CD8-positive, alpha-beta memory T cell (primary cell): ENCODE data around the gene PPP1R1A. TPM values are rescaled to one million over a fixed set of nuclear protein-coding genes. Genes with fewer than 3 reads are reported as not detected.
A peak's percentile ranks its signal among the peaks of the same experiment; 100 is the strongest.

Experiments used
- CTCF ChIA-PET: fragments of 350-600 bp; sonication (Branson Sonifier 250); formaldehyde crosslinking; loops from one replicate; lab custom pipeline; 2021; ENCODE audit warnings: antibody characterized with exemption; lab: Charles Lee
- POLR2A ChIA-PET: fragments of 350-600 bp; sonication (Branson Sonifier 250); formaldehyde crosslinking; loops from one replicate; lab custom pipeline; 2021; ENCODE audit warnings: antibody characterized with exemption; lab: Charles Lee
- DNase-seq, 5 donors: peaks; one replicate each; pipeline versions ENCODE4 v3.0.0 to v3.0.0-alpha.2; 2020 to 2022; ENCODE audit warnings: mixed read lengths in 1 of 5
- H3K27ac ChIP-seq: one replicate; pipeline ENCODE4 v1.7.0; 2013; ENCODE audit warnings: low read depth, mild to moderate bottlenecking, low read length, moderate library complexity
- H3K27me3 ChIP-seq: 2 replicates; pipeline ENCODE4 v1.7.0; 2013; ENCODE audit warnings: low read length, mild to moderate bottlenecking; ENCODE audit not compliant: insufficient read depth, poor library complexity, severe bottlenecking
- H3K36me3 ChIP-seq: 2 replicates; pipeline ENCODE4 v1.7.0; 2013; ENCODE audit warnings: mild to moderate bottlenecking, low read length, moderate library complexity; ENCODE audit not compliant: insufficient read depth
- H3K4me1 ChIP-seq: 2 replicates; pipeline ENCODE4 v1.7.0; 2013; ENCODE audit warnings: mild to moderate bottlenecking, low read length, moderate library complexity; ENCODE audit not compliant: insufficient read depth
- H3K4me3 ChIP-seq: 2 replicates; pipeline ENCODE4 v1.7.0; 2013; ENCODE audit warnings: mild to moderate bottlenecking, low read length
- H3K9me3 ChIP-seq: 2 replicates; pipeline ENCODE4 v1.7.0; 2013; ENCODE audit warnings: mild to moderate bottlenecking, low read length
- H3K27ac Mint-ChIP-seq, 8 donors: one replicate each; pipeline ENCODE4 v1.8.0; 2020 to 2021; ENCODE audit warnings: mixed read lengths in 8 of 8, mild to moderate bottlenecking in 6 of 8, inconsistent platforms in 3 of 8, moderate library complexity in 3 of 8
- H3K27me3 Mint-ChIP-seq, 2 donors: one replicate each; pipeline ENCODE4 v1.8.0; 2020 to 2021; ENCODE audit warnings: mixed read lengths in 2 of 2, mild to moderate bottlenecking in 1 of 2, moderate library complexity in 1 of 2
- H3K36me3 Mint-ChIP-seq, 3 donors: one replicate each; pipeline ENCODE4 v1.8.0; 2020 to 2021; ENCODE audit warnings: mixed read lengths in 3 of 3, inconsistent platforms in 1 of 3, mild to moderate bottlenecking in 1 of 3
- H3K4me1 Mint-ChIP-seq, 3 donors: one replicate each; pipeline ENCODE4 v1.8.0; 2020 to 2021; ENCODE audit warnings: mixed read lengths in 3 of 3, inconsistent platforms in 1 of 3, mild to moderate bottlenecking in 1 of 3
- H3K4me3 Mint-ChIP-seq, 7 donors: one replicate each; pipeline ENCODE4 v1.8.0; 2020 to 2021; ENCODE audit warnings: mixed read lengths in 7 of 7, mild to moderate bottlenecking in 6 of 7, moderate library complexity in 4 of 7, inconsistent platforms in 2 of 7
- H3K9me3 Mint-ChIP-seq, 5 donors: one replicate each; pipeline ENCODE4 v1.8.0; 2020 to 2022; ENCODE audit warnings: mixed read lengths in 5 of 5, mild to moderate bottlenecking in 3 of 5, moderate library complexity in 2 of 5, inconsistent platforms in 1 of 5
- polyA plus RNA-seq: library from polyadenylated mRNA; unstranded; fragments of 300-500 nt; fragmentation: Illumina TruSeq; gene quantifications from one replicate; pipeline ENCODE4 v1.2.3, GENCODE V29; 2021
- total RNA-seq, 2 experiments: library from RNA; stranded (reverse); gene quantifications; one replicate each; pipeline ENCODE4 v1.2.3, GENCODE V29; 2021

The PPP1R1A gene
- total and polyA plus RNA-seq, 3 experiments from 2014 or later, result not detected

- ChIA-PET CTCF (no interaction called here), POLR2A (no interaction called here)
- Histone ChIP-seq H3K4me1 (peaks cover 4% of the 10 kb centered on the region), H3K4me3 (no peak overlapping the region), H3K27me3 (peaks cover 44% of the 10 kb centered on the region), H3K27ac (no peak overlapping the region), H3K9me3 (no peaks in the 10 kb centered on the region), H3K36me3 (no peaks in the 10 kb centered on the region)
- no peak for DNase-seq
- peaks cover 0 to 2% (median 0%) of the 10 kb centered on the region in 5 donors for H3K9me3 Mint-ChIP-seq
- H3K27me3 Mint-ChIP-seq, result peaks cover 41 to 78% of the 10 kb centered on the region in 2 donors
- peaks cover 0 to 7% (median 0%) of the 10 kb centered on the region in 3 donors for H3K36me3 Mint-ChIP-seq
- peaks cover 9 to 10% (median 9%) of the 10 kb centered on the region in 3 donors for H3K4me1 Mint-ChIP-seq
- peak overlapping the region in 6 of 7 donors; percentile 24 to 85 (median 62) for H3K4me3 Mint-ChIP-seq
- H3K27ac Mint-ChIP-seq, result no peak overlapping the region
These were observed 420 bp upstream of the PPP1R1A start for GRCh38 chr12:54588890-54589267.

- no peak for DNase-seq
- H3K27me3 Mint-ChIP-seq, result peaks cover 41 to 80% of the 10 kb centered on the region in 2 donors
- Histone ChIP-seq H3K9me3 (no peaks in the 10 kb centered on the region), H3K4me1 (peaks cover 4% of the 10 kb centered on the region), H3K27me3 (peaks cover 44% of the 10 kb centered on the region), H3K27ac (no peak overlapping the region), H3K4me3 (no peak overlapping the region), H3K36me3 (no peaks in the 10 kb centered on the region)
- ChIA-PET CTCF (interaction anchor here (1.3 to 2.1 kb wide), 2 partner anchors 9 to 11 kb away, joined by 3 to 10 read pairs; no protein-coding TSS in a partner anchor), POLR2A (no interaction called here)
- peaks cover 0 to 7% (median 0%) of the 10 kb centered on the region in 3 donors for H3K36me3 Mint-ChIP-seq
- H3K9me3 Mint-ChIP-seq, result peaks cover 0 to 2% (median 0%) of the 10 kb centered on the region in 5 donors
- no peak overlapping the region for H3K27ac Mint-ChIP-seq
- peak overlapping the region in 2 of 7 donors; percentile 1 to 52 for H3K4me3 Mint-ChIP-seq
- peaks cover 9 to 10% (median 9%) of the 10 kb centered on the region in 3 donors for H3K4me1 Mint-ChIP-seq
These were observed 1.1 kb downstream of the PPP1R1A start for GRCh38 chr12:54587315-54587873.

DNA sequence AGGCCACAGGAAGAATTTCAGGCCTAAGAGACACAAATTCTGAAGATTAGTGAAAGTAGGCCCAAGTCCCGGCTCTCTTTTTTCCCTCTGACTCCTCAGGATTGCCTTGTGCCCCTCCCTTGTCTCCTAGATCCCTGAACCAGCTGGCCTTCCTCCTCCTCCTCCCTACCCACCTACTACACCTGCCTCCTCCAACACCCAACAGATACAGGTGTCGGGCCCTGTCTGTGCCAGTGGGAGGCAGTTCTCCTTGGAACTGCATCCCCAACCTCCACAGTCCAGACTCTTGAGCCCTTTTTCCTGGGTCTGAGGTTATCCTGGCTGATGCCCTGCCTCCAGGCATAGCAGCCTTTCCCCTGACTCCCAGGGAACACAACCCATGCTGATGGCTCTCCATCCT, 1.8 kb downstream of the PPP1R1A start:
- DNase-seq, result no peak
- POLR2A ChIA-PET, result no interaction called here
- peaks cover 9 to 10% (median 9%) of the 10 kb centered on the region in 3 donors for H3K4me1 Mint-ChIP-seq
- peaks cover 41 to 75% of the 10 kb centered on the region in 2 donors for H3K27me3 Mint-ChIP-seq
- H3K4me1 ChIP-seq, result peaks cover 4% of the 10 kb centered on the region
- no peak overlapping the region for H3K27ac ChIP-seq
- peaks cover 40% of the 10 kb centered on the region for H3K27me3 ChIP-seq
- H3K4me3 ChIP-seq, result no peak overlapping the region
- no peak overlapping the region for H3K27ac Mint-ChIP-seq
- CTCF ChIA-PET, result interaction anchor here (1.3 to 2.1 kb wide), 2 partner anchors 10 kb away, joined by 3 to 10 read pairs; no protein-coding TSS in a partner anchor
- no peaks in the 10 kb centered on the region for H3K9me3 ChIP-seq
- H3K9me3 Mint-ChIP-seq, result peaks cover 0 to 2% (median 0%) of the 10 kb centered on the region in 5 donors
- H3K36me3 ChIP-seq, result no peaks in the 10 kb centered on the region
- H3K36me3 Mint-ChIP-seq, result peaks cover 0 to 7% (median 0%) of the 10 kb centered on the region in 3 donors
- no peak overlapping the region for H3K4me3 Mint-ChIP-seq

- Mint-ChIP-seq H3K36me3 (peaks cover 0 to 7% (median 0%) of the 10 kb centered on the region in 3 donors), H3K4me3 (no peak overlapping the region), H3K9me3 (peaks cover 0 to 2% (median 0%) of the 10 kb centered on the region in 5 donors), H3K4me1 (peaks cover 9 to 12% (median 9%) of the 10 kb centered on the region in 3 donors), H3K27me3 (peaks cover 32 to 61% of the 10 kb centered on the region in 2 donors), H3K27ac (peak overlapping the region in 2 of 8 donors; percentile 65 to 68)
- no peaks in the 10 kb centered on the region for H3K9me3 ChIP-seq
- no peaks in the 10 kb centered on the region for H3K36me3 ChIP-seq
- no peak overlapping the region for H3K27ac ChIP-seq
- H3K27me3 ChIP-seq, result peaks cover 40% of the 10 kb centered on the region
- H3K4me1 ChIP-seq, result peaks cover 4% of the 10 kb centered on the region
- CTCF ChIA-PET, result no interaction called here
- DNase-seq, result no peak
- POLR2A ChIA-PET, result no interaction called here
- no peak overlapping the region for H3K4me3 ChIP-seq
These were observed 3.2 kb downstream of the PPP1R1A start for GRCh38 chr12:54585243-54585642.

DNA sequence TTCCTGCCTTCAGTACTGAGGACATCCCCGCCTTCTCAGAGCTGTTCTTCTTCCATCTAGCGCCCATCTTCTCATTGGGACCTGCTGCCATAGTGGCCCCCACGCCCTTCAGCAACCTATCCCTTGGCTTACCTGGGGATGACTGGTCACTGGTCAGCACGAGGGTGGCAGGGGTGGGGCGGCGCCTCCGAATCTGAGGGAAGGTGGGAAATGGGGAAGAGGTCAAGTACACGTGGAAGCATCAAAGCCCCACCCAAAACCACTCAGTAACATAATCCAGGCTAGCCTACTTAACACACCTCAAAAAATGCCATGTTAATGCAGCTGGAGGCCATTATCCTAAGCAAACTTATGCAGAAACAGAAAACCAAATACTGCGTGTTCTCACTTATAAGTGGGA, 4.3 kb downstream of the PPP1R1A start:
- ChIA-PET POLR2A (no interaction called here), CTCF (interaction anchor here (1.5 kb wide), 1 partner anchor 28 kb away, joined by 3 read pairs; no protein-coding TSS in a partner anchor)
- Mint-ChIP-seq H3K4me3 (no peak overlapping the region), H3K36me3 (peaks cover 0 to 3% (median 0%) of the 10 kb centered on the region in 3 donors), H3K27ac (no peak overlapping the region), H3K4me1 (peaks cover 9 to 17% (median 12%) of the 10 kb centered on the region in 3 donors), H3K27me3 (peaks cover 21 to 50% of the 10 kb centered on the region in 2 donors), H3K9me3 (no peaks in the 10 kb centered on the region)
- H3K9me3 ChIP-seq, result no peaks in the 10 kb centered on the region
- peaks cover 31% of the 10 kb centered on the region for H3K27me3 ChIP-seq
- H3K27ac ChIP-seq, result no peak overlapping the region
- no peak overlapping the region for H3K4me3 ChIP-seq
- no peaks in the 10 kb centered on the region for H3K36me3 ChIP-seq
- no peak for DNase-seq
- H3K4me1 ChIP-seq, result peaks cover 4% of the 10 kb centered on the region

- H3K4me3 ChIP-seq, result no peak overlapping the region
- ChIA-PET POLR2A (no interaction called here), CTCF (interaction anchor here (1.5 to 2.2 kb wide), 2 partner anchors 12 to 27 kb away, joined by 3 to 8 read pairs; no protein-coding TSS in a partner anchor)
- no peak overlapping the region for H3K4me3 Mint-ChIP-seq
- H3K27me3 ChIP-seq, result peaks cover 27% of the 10 kb centered on the region
- DNase-seq, result no peak
- H3K27ac ChIP-seq, result no peak overlapping the region
- H3K36me3 ChIP-seq, result no peaks in the 10 kb centered on the region
- no peaks in the 10 kb centered on the region for H3K9me3 Mint-ChIP-seq
- no peaks in the 10 kb centered on the region for H3K9me3 ChIP-seq
- peaks cover 5 to 13% (median 8%) of the 10 kb centered on the region in 3 donors for H3K4me1 Mint-ChIP-seq
- peaks cover under 1% of the 10 kb centered on the region for H3K4me1 ChIP-seq
- peaks cover 17 to 46% of the 10 kb centered on the region in 2 donors for H3K27me3 Mint-ChIP-seq
- H3K36me3 Mint-ChIP-seq, result no peaks in the 10 kb centered on the region
- no peak overlapping the region for H3K27ac Mint-ChIP-seq
These were observed 4.7 kb downstream of the PPP1R1A start for GRCh38 chr12:54583726-54584125.

- H3K9me3 ChIP-seq, result no peaks in the 10 kb centered on the region
- H3K36me3 Mint-ChIP-seq, result peaks cover 0 to 13% (median 4%) of the 10 kb centered on the region in 3 donors
- CTCF ChIA-PET, result interaction anchor here (2.2 kb wide), 1 partner anchor 15 kb away, joined by 8 read pairs; no protein-coding TSS in a partner anchor
- POLR2A ChIA-PET, result no interaction called here
- no peak overlapping the region for H3K27ac ChIP-seq
- DNase-seq, result no peak
- no peak overlapping the region for H3K4me3 Mint-ChIP-seq
- H3K9me3 Mint-ChIP-seq, result no peaks in the 10 kb centered on the region
- peaks cover 4 to 11% (median 7%) of the 10 kb centered on the region in 3 donors for H3K4me1 Mint-ChIP-seq
- H3K36me3 ChIP-seq, result no peaks in the 10 kb centered on the region
- H3K27ac Mint-ChIP-seq, result no peak overlapping the region
- H3K27me3 Mint-ChIP-seq, result peaks cover 3 to 29% of the 10 kb centered on the region in 2 donors
- H3K27me3 ChIP-seq, result peaks cover 12% of the 10 kb centered on the region
- no peaks in the 10 kb centered on the region for H3K4me1 ChIP-seq
- H3K4me3 ChIP-seq, result no peak overlapping the region
These were observed 7.0 kb downstream of the PPP1R1A start for GRCh38 chr12:54581412-54581811.

- POLR2A ChIA-PET, result no interaction called here
- no peak overlapping the region for H3K4me3 ChIP-seq
- no peak overlapping the region for H3K4me3 Mint-ChIP-seq
- H3K9me3 ChIP-seq, result no peaks in the 10 kb centered on the region
- CTCF ChIA-PET, result interaction anchor here (0.5 to 4.0 kb wide), 15 partner anchors 8 to 1573 kb away, joined by 3 to 26 read pairs (median 3); partner anchors contain the start of gene PDE1B
- H3K9me3 Mint-ChIP-seq, result no peaks in the 10 kb centered on the region
- peak; percentile 56 to 81 (median 70) for DNase-seq
- H3K36me3 ChIP-seq, result no peaks in the 10 kb centered on the region
- H3K27ac Mint-ChIP-seq, result peak overlapping the region in 1 of 8 donors; percentile 72
- no peak overlapping the region for H3K27ac ChIP-seq
- peaks cover 5% of the 10 kb centered on the region for H3K27me3 ChIP-seq
- peaks cover 0 to 27% (median 4%) of the 10 kb centered on the region in 3 donors for H3K36me3 Mint-ChIP-seq
- peaks cover 0 to 13% of the 10 kb centered on the region in 2 donors for H3K27me3 Mint-ChIP-seq
- peaks cover 4 to 11% (median 7%) of the 10 kb centered on the region in 3 donors for H3K4me1 Mint-ChIP-seq
- H3K4me1 ChIP-seq, result no peaks in the 10 kb centered on the region
These were observed 8.6 kb downstream of the PPP1R1A start for GRCh38 chr12:54579696-54580333.
